H9 (cell line): ENCODE data around the gene ROBO1. TPM values are rescaled to one million over a fixed set of nuclear protein-coding genes. Genes with fewer than 3 reads are reported as not detected.

Experiments
- DNase-seq: peaks from one replicate; pipeline ENCODE4 v3.0.0-alpha.2; 2017
- H2AFZ ChIP-seq: one replicate; pipeline ENCODE4 v1.6.1; 2013; ENCODE audit warnings: mild to moderate bottlenecking, low read length, control low read depth, moderate library complexity
- H2AK5ac ChIP-seq: 2 replicates; pipeline ENCODE4 v1.6.1; 2013; ENCODE audit warnings: low read length, control low read depth, mixed read lengths; ENCODE audit not compliant: insufficient read length
- H2BK120ac ChIP-seq: one replicate; pipeline ENCODE4 v1.6.1; 2013; ENCODE audit warnings: low read depth, mild to moderate bottlenecking, low read length, control low read depth, inconsistent platforms; ENCODE audit not compliant: poor library complexity, severe bottlenecking
- H2BK12ac ChIP-seq: 2 replicates; pipeline ENCODE4 v1.6.1; 2013; ENCODE audit warnings: low read length, control low read depth, mixed read lengths, low read depth; ENCODE audit not compliant: insufficient read length
- H2BK15ac ChIP-seq: 2 replicates; pipeline ENCODE4 v1.6.1; 2013; ENCODE audit warnings: low read depth, low read length, control low read depth
- H2BK20ac ChIP-seq: one replicate; pipeline ENCODE4 v1.6.1; 2013; ENCODE audit warnings: low read depth, mild to moderate bottlenecking, low read length, control low read depth, inconsistent platforms; ENCODE audit not compliant: poor library complexity, severe bottlenecking
- H2BK5ac ChIP-seq: 2 replicates; pipeline ENCODE4 v1.6.1; 2013; ENCODE audit warnings: low read length, control low read depth, mixed read lengths; ENCODE audit not compliant: insufficient read length
- H3K14ac ChIP-seq: 2 replicates; pipeline ENCODE4 v1.6.1; 2013; ENCODE audit warnings: low read length, control low read depth; ENCODE audit not compliant: insufficient read depth
- H3K18ac ChIP-seq: 2 replicates; pipeline ENCODE4 v1.6.1; 2013; ENCODE audit warnings: low read depth, mild to moderate bottlenecking, mixed read lengths, low read length, control low read depth; ENCODE audit not compliant: insufficient read length
- H3K23ac ChIP-seq: 2 replicates; pipeline ENCODE4 v1.6.1; 2013; ENCODE audit warnings: low read length, control low read depth, mixed read lengths, low read depth; ENCODE audit not compliant: insufficient read length
- H3K23me2 ChIP-seq: 2 replicates; pipeline ENCODE4 v1.6.1; 2013; ENCODE audit warnings: low read depth, mild to moderate bottlenecking, mixed read lengths, low read length, control low read depth; ENCODE audit not compliant: insufficient read length, poor library complexity, severe bottlenecking
- H3K27ac ChIP-seq: 2 replicates; pipeline ENCODE4 v1.5.1; 2013; ENCODE audit warnings: low read length, control low read depth, mixed read lengths, low read depth; ENCODE audit not compliant: insufficient read length
- H3K27me3 ChIP-seq: 2 replicates; pipeline ENCODE4 v1.6.1; 2013; ENCODE audit warnings: low read length, control low read depth, inconsistent platforms; ENCODE audit not compliant: insufficient read depth
- H3K4ac ChIP-seq: 2 replicates; pipeline ENCODE4 v1.6.1; 2013; ENCODE audit warnings: low read depth, mild to moderate bottlenecking, control low read depth, inconsistent platforms, low read length, moderate library complexity
- H3K4me1 ChIP-seq: 2 replicates; pipeline ENCODE4 v1.6.1; 2013; ENCODE audit warnings: low read length, control low read depth, inconsistent platforms; ENCODE audit not compliant: insufficient read depth
- H3K4me2 ChIP-seq: 2 replicates; pipeline ENCODE4 v1.6.1; 2013; ENCODE audit warnings: low read length, control low read depth, mixed read lengths; ENCODE audit not compliant: insufficient read length, insufficient read depth
- H3K56ac ChIP-seq: 2 replicates; pipeline ENCODE4 v1.6.1; 2013; ENCODE audit warnings: low read depth, mild to moderate bottlenecking, mixed read lengths, low read length, control low read depth; ENCODE audit not compliant: insufficient read length
- H3K79me1 ChIP-seq: 2 replicates; pipeline ENCODE4 v1.6.1; 2013; ENCODE audit warnings: low read depth, mild to moderate bottlenecking, moderate library complexity, low read length, control low read depth, inconsistent platforms; ENCODE audit not compliant: insufficient read depth, poor library complexity, severe bottlenecking
- H3K79me2 ChIP-seq: 2 replicates; pipeline ENCODE4 v1.6.1; 2013; ENCODE audit warnings: low read length, control low read depth, inconsistent platforms; ENCODE audit not compliant: insufficient read depth
- H3K9ac ChIP-seq: 2 replicates; pipeline ENCODE4 v1.6.1; 2013; ENCODE audit warnings: low read length, control low read depth, mixed read lengths; ENCODE audit not compliant: insufficient read length; ENCODE audit errors: extremely low read depth
- H3K9me3 ChIP-seq: one replicate; pipeline ENCODE4 v1.6.1; 2013; ENCODE audit warnings: low read depth, low read length, inconsistent platforms; ENCODE audit not compliant: control insufficient read depth
- H3T11ph ChIP-seq: one replicate; pipeline ENCODE4 v1.6.1; 2013; ENCODE audit warnings: mild to moderate bottlenecking, low read length, control low read depth, inconsistent platforms
- H4K20me1 ChIP-seq: one replicate; pipeline ENCODE4 v1.6.1; 2013; ENCODE audit not compliant: control insufficient read depth, insufficient read length, insufficient read depth
- H4K5ac ChIP-seq: 2 replicates; pipeline ENCODE4 v1.6.1; 2013; ENCODE audit warnings: low read depth, mild to moderate bottlenecking, mixed read lengths, low read length, control low read depth; ENCODE audit not compliant: insufficient read length
- H4K8ac ChIP-seq: replicated peaks from 2 replicates; pipeline ENCODE4 v1.6.1; 2013; ENCODE audit warnings: low read length, control low read depth, mixed read lengths, low read depth; ENCODE audit not compliant: insufficient read length
- H4K91ac ChIP-seq: 2 replicates; pipeline ENCODE4 v1.6.1; 2013; ENCODE audit warnings: low read depth, mild to moderate bottlenecking, moderate library complexity, mixed read lengths, low read length, control low read depth; ENCODE audit not compliant: insufficient read length
- H3K27ac Mint-ChIP-seq, 3 experiments: 2 replicates in 2 of 3; 3 replicates in 1 of 3; pipeline ENCODE4 v1.8.0; 2020 to 2021; ENCODE audit warnings: mixed read lengths in 3 of 3, mild to moderate bottlenecking in 1 of 3, moderate library complexity in 1 of 3
- H3K27me3 Mint-ChIP-seq: 2 replicates; pipeline ENCODE4 v1.8.0; 2021; ENCODE audit warnings: low read depth, mild to moderate bottlenecking, moderate library complexity, mixed read lengths
- H3K36me3 Mint-ChIP-seq, 3 experiments: 2 replicates in 2 of 3; 3 replicates in 1 of 3; pipeline ENCODE4 v1.8.0; 2020 to 2021; ENCODE audit warnings: low read depth in 3 of 3, mixed read lengths in 3 of 3; ENCODE audit not compliant: insufficient read depth in 1 of 3
- H3K4me1 Mint-ChIP-seq, 2 experiments: 2 replicates each; pipeline ENCODE4 v1.8.0; 2020; ENCODE audit warnings: mixed read lengths in 2 of 2
- H3K4me3 Mint-ChIP-seq, 2 experiments: 2 replicates in 1 of 2; 3 replicates in 1 of 2; pipeline ENCODE4 v1.8.0; 2020 to 2021; ENCODE audit warnings: mild to moderate bottlenecking in 2 of 2, mixed read lengths in 2 of 2, moderate library complexity in 1 of 2
- H3K9me3 Mint-ChIP-seq, 2 experiments: 2 replicates in 1 of 2; 3 replicates in 1 of 2; pipeline ENCODE4 v1.8.0; 2020; ENCODE audit warnings: mild to moderate bottlenecking in 2 of 2, mixed read lengths in 2 of 2, moderate library complexity in 1 of 2
- WGBS: extraction: QIAGEN DNeasy Blood & Tissue Kit; methylation state at CpG from one replicate; pipeline ENCODE4 v1.1.7; 2013; ENCODE audit warnings: missing lambda C conversion rate, low lambda C conversion rate, mixed read lengths; ENCODE audit not compliant: insufficient read length; ENCODE audit errors: extremely low coverage; 5-methylcytosine and 5-hydroxymethylcytosine counted together
- total RNA-seq: library from RNA; stranded (reverse); gene quantifications from 2 replicates; pipeline ENCODE4 v1.2.1, GENCODE V29; 2021
- TF ChIP-seq, protein P1 (sequence below): fragments of 200-600 bp; sonication (generic); conservative IDR thresholded peaks from 3 replicates; pipeline ENCODE4 v1.8.0; 2021; ENCODE audit warnings: antibody characterized with exemption, mild to moderate bottlenecking

Gene ROBO1
- total RNA-seq, 1 experiment from 2014 or later, result 62.7 TPM

DNA sequence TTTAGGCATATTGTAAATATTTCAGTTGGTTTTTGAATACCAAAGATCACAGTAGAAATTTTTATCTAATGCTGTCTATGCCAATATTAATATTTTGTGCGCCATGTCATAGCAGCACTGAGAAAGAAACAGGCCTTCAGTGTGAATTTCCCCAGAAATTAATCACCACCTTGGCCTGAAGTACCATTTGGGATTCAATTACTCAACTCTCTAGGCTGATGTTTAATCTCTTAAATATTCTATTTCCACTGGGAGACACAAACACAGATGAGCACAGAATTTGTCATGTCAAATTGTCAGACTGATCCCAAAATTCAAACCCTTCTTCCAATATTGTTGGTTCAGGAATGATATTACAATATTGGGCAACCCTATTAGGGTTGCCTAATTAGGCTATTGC, 509.3 kb downstream of the ROBO1 start:
- no peak overlapping the region for H2BK120ac ChIP-seq
- no peak overlapping the region for H2BK12ac ChIP-seq
- H2BK15ac ChIP-seq, result no peak overlapping the region
- H3K9me3 ChIP-seq, result no peaks in the 10 kb centered on the region
- H3K79me1 ChIP-seq, result no peaks in the 10 kb centered on the region
- TF ChIP-seq, protein P1, sequence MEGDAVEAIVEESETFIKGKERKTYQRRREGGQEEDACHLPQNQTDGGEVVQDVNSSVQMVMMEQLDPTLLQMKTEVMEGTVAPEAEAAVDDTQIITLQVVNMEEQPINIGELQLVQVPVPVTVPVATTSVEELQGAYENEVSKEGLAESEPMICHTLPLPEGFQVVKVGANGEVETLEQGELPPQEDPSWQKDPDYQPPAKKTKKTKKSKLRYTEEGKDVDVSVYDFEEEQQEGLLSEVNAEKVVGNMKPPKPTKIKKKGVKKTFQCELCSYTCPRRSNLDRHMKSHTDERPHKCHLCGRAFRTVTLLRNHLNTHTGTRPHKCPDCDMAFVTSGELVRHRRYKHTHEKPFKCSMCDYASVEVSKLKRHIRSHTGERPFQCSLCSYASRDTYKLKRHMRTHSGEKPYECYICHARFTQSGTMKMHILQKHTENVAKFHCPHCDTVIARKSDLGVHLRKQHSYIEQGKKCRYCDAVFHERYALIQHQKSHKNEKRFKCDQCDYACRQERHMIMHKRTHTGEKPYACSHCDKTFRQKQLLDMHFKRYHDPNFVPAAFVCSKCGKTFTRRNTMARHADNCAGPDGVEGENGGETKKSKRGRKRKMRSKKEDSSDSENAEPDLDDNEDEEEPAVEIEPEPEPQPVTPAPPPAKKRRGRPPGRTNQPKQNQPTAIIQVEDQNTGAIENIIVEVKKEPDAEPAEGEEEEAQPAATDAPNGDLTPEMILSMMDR, result no peak
- WGBS, result no CpG with 5 or more reads among the region's 1 CpG
- no peaks in the 10 kb centered on the region for H3K27me3 ChIP-seq
- H3K4me3 Mint-ChIP-seq, result no peak overlapping the region
- no peaks in the 10 kb centered on the region; a peak in 1 of 5 replicates for H3K9me3 Mint-ChIP-seq
- no peak overlapping the region for H3K27ac ChIP-seq
- no peak overlapping the region for H4K8ac ChIP-seq
- H3K79me2 ChIP-seq, result no peaks in the 10 kb centered on the region
- H3K23me2 ChIP-seq, result no peaks in the 10 kb centered on the region
- H2BK5ac ChIP-seq, result no peak overlapping the region
- H3K9ac ChIP-seq, result no peak overlapping the region
- no peak overlapping the region for H2BK20ac ChIP-seq
- H4K20me1 ChIP-seq, result no peaks in the 10 kb centered on the region
- H3K4me2 ChIP-seq, result no peak overlapping the region
- DNase-seq, result no peak
- H3T11ph ChIP-seq, result no peak overlapping the region
- no peak overlapping the region for H2AFZ ChIP-seq
- H3K23ac ChIP-seq, result no peak overlapping the region
- H4K5ac ChIP-seq, result no peak overlapping the region
- no peaks in the 10 kb centered on the region for H3K4me1 ChIP-seq
- no peak overlapping the region for H3K14ac ChIP-seq
- H3K36me3 Mint-ChIP-seq, result no peaks in the 10 kb centered on the region
- H3K4me1 Mint-ChIP-seq, result no peaks in the 10 kb centered on the region
- H3K27me3 Mint-ChIP-seq, result no peaks in the 10 kb centered on the region
- H3K4ac ChIP-seq, result no peak overlapping the region
- no peak overlapping the region for H3K27ac Mint-ChIP-seq
- H2AK5ac ChIP-seq, result no peak overlapping the region
- no peak overlapping the region for H3K56ac ChIP-seq
- H4K91ac ChIP-seq, result no peak overlapping the region
- no peak overlapping the region for H3K18ac ChIP-seq
